GM12865 (cell line): ENCODE measurements around the gene SLC30A1.

ENCODE experiments used
- DNase-seq: peaks from one replicate; pipeline ENCODE4 v3.0.0; 2010; ENCODE audit warnings: low read depth
- H3K4me3 ChIP-seq: 2 replicates; pipeline ENCODE4 v1.5.1; 2011; ENCODE audit warnings: mild to moderate bottlenecking, low read depth, low read length, control low read depth
- TF ChIP-seq, protein P1 (sequence below): IDR thresholded peaks from 2 replicates; pipeline ENCODE4 v1.5.1; 2011; ENCODE audit warnings: low read length, control low read depth, low read depth, inconsistent platforms; ENCODE audit not compliant: insufficient read depth; ENCODE audit errors: missing control alignments

Gene SLC30A1

DNA sequence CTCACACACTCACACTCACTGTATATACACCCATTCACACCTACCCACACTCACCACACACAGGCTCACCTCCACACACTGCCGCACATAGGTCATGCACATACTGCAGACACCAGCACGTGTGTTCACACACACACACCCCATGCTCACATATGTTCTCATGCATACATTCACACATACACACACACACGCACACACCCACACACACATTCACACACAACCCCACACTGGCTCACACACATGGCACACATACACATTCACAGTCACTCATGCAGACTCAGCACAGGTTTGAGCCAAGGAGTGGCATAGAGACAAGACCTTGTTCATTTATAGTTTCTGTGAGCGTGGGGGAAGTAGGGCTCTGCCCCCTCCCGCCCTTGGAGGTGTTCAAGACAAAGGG is 41.1 kb upstream of the SLC30A1 start:
- TF ChIP-seq, protein P1, sequence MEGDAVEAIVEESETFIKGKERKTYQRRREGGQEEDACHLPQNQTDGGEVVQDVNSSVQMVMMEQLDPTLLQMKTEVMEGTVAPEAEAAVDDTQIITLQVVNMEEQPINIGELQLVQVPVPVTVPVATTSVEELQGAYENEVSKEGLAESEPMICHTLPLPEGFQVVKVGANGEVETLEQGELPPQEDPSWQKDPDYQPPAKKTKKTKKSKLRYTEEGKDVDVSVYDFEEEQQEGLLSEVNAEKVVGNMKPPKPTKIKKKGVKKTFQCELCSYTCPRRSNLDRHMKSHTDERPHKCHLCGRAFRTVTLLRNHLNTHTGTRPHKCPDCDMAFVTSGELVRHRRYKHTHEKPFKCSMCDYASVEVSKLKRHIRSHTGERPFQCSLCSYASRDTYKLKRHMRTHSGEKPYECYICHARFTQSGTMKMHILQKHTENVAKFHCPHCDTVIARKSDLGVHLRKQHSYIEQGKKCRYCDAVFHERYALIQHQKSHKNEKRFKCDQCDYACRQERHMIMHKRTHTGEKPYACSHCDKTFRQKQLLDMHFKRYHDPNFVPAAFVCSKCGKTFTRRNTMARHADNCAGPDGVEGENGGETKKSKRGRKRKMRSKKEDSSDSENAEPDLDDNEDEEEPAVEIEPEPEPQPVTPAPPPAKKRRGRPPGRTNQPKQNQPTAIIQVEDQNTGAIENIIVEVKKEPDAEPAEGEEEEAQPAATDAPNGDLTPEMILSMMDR: no peak
- no peak for DNase-seq
- H3K4me3 ChIP-seq: no peak overlapping the region

DNA sequence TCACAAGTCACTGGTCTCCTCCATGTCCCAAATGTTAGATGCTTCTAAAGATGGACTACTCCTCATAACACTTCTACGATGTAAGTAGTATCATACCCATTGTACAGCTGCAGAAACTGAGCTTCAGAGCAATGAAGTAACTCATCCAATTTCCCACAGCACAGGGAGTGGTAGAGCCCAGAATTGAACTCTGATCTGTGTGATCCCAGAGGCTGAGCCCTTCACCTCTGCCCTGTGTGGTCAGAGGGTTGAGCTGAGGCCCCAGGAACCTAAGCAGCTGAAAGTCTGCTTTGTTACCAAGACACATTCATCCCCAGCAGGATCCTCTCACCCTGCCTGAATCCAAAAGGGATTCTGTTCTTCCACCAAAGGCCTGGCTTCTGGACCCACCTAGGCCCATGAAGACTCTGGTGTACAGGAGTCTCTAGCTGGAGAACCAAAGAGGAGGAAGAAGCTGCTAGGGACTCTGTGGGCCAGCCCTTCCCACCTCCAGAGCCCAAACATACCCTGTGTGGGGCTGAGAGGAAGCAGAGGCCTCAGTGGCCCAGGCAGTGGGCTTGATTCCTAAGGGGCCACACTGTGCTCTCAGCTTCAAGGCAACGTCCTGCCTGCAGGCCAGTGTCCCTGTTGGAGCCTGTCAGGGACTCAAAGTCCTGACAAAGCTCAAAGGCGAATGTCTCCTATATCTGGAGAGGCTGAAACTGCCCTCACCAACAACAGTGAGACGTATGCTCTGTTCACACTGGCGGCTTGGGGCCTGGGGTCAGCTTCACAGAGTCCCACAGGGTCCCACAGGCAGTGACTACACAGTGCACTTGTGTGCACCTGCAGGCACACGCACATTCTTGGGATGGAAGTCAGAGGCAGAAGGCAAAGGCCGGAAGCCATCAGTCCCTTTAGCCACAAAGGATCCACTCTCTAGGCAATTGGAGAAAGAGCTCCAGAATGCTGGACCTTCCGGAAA is 40.4 kb upstream of the SLC30A1 start:
- TF ChIP-seq, protein P1: no peak
- no peak for DNase-seq
- no peak overlapping the region for H3K4me3 ChIP-seq

DNA sequence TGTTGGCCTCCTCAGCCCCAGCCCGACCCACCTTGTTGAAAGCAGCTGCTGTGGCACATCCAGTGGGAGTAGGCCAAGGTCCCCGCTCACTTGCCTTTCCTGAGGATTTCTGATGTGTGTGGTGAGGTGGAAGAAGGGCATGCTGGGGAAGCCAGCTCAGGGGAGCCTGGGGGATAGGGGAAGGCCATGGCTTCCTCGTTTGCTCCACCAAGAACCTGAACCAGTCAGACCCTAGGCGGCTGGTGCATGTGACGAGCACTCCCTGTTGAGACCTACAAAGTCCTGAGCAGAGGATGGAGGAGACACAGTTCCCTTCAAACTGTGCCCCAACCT is 38.0 kb upstream of the SLC30A1 start:
- no peak overlapping the region for H3K4me3 ChIP-seq
- no peak for DNase-seq
- TF ChIP-seq, protein P1: no peak

DNA sequence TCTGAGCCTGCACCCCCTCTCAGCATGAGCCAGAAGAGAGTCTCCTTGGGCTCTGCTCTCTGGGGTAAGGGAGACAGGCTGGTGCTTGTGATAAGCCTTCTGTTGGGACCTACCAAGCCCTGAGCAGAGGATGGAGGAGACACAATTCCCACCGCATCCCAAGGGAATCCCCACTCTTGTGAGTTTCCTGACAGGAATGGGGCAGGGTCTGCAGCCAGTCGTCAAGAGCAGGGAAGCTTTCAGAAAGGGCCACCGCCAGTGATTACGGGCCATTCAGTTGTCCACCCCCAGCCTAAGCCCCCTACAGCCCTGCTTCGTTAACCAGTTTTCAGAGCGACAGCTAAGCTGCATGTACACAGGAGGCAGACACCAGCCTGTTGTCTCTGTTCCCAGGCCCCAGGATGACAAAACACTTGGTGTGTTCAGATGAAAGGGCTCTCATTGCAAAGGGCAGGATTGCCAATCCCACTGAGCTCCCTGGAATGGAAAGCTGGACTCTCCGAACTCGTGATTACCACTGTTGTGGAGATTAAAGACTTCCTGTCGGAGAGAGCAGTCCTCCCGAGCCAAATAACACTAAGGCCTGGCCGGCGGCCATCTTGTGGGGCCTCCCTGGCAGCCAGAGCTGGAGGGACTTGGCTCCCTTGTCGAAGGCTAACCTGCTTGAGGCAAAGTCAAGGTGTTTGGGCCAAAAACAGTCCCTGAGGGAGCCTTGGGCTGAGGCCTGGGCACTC is 37.4 kb upstream of the SLC30A1 start:
- TF ChIP-seq, protein P1: no peak
- DNase-seq: no peak
- H3K4me3 ChIP-seq: no peak overlapping the region

DNA sequence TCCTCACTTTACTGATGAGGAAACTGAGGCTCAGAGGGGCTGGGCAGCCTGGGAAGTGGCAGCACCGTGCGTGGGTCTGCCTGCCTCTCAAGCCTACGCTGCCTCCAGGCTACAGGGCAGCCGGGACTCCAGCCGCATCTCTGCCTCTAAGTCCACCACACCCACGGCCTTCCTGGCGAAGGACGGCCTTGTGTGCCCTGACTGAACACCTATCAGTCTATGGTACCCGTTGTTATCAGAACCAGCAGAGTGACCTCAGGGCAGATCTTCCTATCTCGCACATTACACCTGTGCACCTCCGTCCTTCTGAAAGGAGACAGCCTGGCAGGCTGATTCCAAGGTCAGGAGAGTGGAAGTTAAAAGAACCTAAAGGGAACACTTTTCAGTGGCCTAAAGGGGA is 35.7 kb upstream of the SLC30A1 start:
- H3K4me3 ChIP-seq: no peak overlapping the region
- no peak for DNase-seq
- TF ChIP-seq, protein P1: no peak

DNA sequence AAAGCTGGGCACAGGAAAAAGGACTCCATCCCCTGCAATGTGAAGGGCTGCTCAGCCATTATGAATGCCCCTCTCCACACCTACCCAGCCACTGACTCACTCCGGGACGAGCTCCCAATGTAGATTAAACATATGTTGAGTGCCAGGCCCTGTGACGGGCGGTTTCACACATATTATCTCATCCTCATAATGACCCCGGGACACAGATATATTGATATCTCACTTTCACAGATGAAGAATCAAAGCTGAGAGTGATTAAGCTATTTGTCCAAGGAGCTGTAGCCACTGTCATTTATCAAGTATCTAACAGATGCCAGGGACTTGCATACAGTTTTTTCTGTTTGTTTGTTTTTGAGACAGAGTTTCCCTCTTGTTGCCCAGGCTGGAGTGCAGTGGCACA is 35.0 kb upstream of the SLC30A1 start:
- TF ChIP-seq, protein P1: no peak
- DNase-seq: no peak

More for the DNA sequence above, 35.0 kb upstream of the SLC30A1 start:
- no peak overlapping the region for H3K4me3 ChIP-seq
